Suprapubic skin (tissue), 3 donors: ENCODE results near the gene CADPS.

Experiments used
- EP300 ChIP-seq: sonication (generic); formaldehyde crosslinking; IDR thresholded peaks from one replicate; pipeline ENCODE4 v1.6.1; 2017; ENCODE audit warnings: antibody characterized with exemption
- POLR2A ChIP-seq, 2 donors: fragments of 450-650 bp; IDR thresholded peaks; one replicate each; pipeline ENCODE4 v1.6.1; 2017; ENCODE audit warnings: antibody characterized with exemption in 2 of 2, mild to moderate bottlenecking in 2 of 2, moderate library complexity in 2 of 2
- TF ChIP-seq, protein P1 (sequence below), 2 donors: fragments of 200-600 bp in 1 of 2; fragments of 450-650 bp in 1 of 2; sonication (generic) in 1 of 2; IDR thresholded peaks; one replicate each; pipeline ENCODE4 v1.5.1; 2016 to 2019; ENCODE audit warnings: antibody characterized with exemption in 2 of 2, mild to moderate bottlenecking in 1 of 2, moderate library complexity in 1 of 2

DNA sequence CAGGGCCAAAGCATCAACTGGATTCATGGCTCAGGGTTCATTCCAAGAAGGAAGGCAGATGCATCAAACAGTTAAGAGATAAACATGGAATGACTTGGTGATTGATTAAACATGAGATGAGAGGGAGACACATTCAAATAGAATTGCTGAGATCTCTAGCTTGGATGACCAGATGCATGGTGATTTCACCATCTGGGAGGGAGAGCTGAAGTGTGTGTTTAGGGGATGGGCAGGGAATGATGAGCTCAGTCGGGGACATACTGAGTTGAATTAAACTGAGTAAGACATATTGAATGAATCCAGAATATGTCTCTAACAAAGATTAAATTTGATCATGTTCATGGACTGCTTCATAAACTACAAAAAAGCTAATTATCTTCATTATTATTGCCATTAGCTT, 35.5 kb downstream of the CADPS start:
- TF ChIP-seq POLR2A (IDR thresholded peaks at IDR 0.05) (no peak), EP300 (no peak)
- TF ChIP-seq, protein P1, sequence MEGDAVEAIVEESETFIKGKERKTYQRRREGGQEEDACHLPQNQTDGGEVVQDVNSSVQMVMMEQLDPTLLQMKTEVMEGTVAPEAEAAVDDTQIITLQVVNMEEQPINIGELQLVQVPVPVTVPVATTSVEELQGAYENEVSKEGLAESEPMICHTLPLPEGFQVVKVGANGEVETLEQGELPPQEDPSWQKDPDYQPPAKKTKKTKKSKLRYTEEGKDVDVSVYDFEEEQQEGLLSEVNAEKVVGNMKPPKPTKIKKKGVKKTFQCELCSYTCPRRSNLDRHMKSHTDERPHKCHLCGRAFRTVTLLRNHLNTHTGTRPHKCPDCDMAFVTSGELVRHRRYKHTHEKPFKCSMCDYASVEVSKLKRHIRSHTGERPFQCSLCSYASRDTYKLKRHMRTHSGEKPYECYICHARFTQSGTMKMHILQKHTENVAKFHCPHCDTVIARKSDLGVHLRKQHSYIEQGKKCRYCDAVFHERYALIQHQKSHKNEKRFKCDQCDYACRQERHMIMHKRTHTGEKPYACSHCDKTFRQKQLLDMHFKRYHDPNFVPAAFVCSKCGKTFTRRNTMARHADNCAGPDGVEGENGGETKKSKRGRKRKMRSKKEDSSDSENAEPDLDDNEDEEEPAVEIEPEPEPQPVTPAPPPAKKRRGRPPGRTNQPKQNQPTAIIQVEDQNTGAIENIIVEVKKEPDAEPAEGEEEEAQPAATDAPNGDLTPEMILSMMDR (IDR thresholded peaks at IDR 0.05), result no peak
